Measurements from ENCODE around the gene FES. TPM values are rescaled to one million over a fixed set of nuclear protein-coding genes. Genes with fewer than 3 reads are reported as not detected.
"Not testable (repeated sequence)": the region's sequence is repeated elsewhere in the genome, so short reads cannot be mapped to it uniquely, and the experiment has no call there.

The FES gene
- total RNA-seq, 1 experiment from 2014 or later = 6.7 TPM

- not testable (repeated sequence) for H3K9ac ChIP-seq (ENCODE audit: extremely low read depth, insufficient read length, low read length); H4K5ac ChIP-seq (ENCODE audit: insufficient read length, low read depth, low read length); H4K20me1 ChIP-seq (ENCODE audit: control insufficient read depth, insufficient read depth, insufficient read length); H2BK5ac ChIP-seq (ENCODE audit: insufficient read length, low read length); H2BK20ac ChIP-seq (ENCODE audit: low read depth, low read length, poor library complexity, severe bottlenecking); H3K79me1 ChIP-seq (ENCODE audit: insufficient read depth, low read depth, low read length, poor library complexity, severe bottlenecking); H4K8ac ChIP-seq (replicated peaks; ENCODE audit: insufficient read length, low read depth, low read length); H3K4me2 ChIP-seq (ENCODE audit: insufficient read depth, insufficient read length, low read length); H2BK12ac ChIP-seq (ENCODE audit: insufficient read length, low read depth, low read length); H3K9me3 Mint-ChIP-seq; H3K18ac ChIP-seq (ENCODE audit: insufficient read length, low read depth, low read length); H3K23ac ChIP-seq (ENCODE audit: insufficient read length, low read depth, low read length); H2BK15ac ChIP-seq (ENCODE audit: low read depth, low read length); H2AFZ ChIP-seq (ENCODE audit: low read length); H3T11ph ChIP-seq (ENCODE audit: low read length); H3K36me3 Mint-ChIP-seq (ENCODE audit: insufficient read depth in 1 of 3, low read depth in 3 of 3); H3K27me3 Mint-ChIP-seq (ENCODE audit: low read depth); H4K91ac ChIP-seq (ENCODE audit: insufficient read length, low read depth, low read length); H3K9me3 ChIP-seq (ENCODE audit: control insufficient read depth, low read depth, low read length); H3K4me1 ChIP-seq (ENCODE audit: insufficient read depth, low read length); H3K23me2 ChIP-seq (ENCODE audit: insufficient read length, low read depth, low read length, poor library complexity, severe bottlenecking); H3K4ac ChIP-seq (ENCODE audit: low read depth, low read length); DNase-seq; H3K4me3 Mint-ChIP-seq; H3K27ac Mint-ChIP-seq; H3K79me2 ChIP-seq (ENCODE audit: insufficient read depth, low read length); H3K27me3 ChIP-seq (ENCODE audit: insufficient read depth, low read length); H3K27ac ChIP-seq (ENCODE audit: insufficient read length, low read depth, low read length); H2BK120ac ChIP-seq (ENCODE audit: low read depth, low read length, poor library complexity, severe bottlenecking); H2AK5ac ChIP-seq (ENCODE audit: insufficient read length, low read length); H3K14ac ChIP-seq (ENCODE audit: insufficient read depth, low read length); H3K56ac ChIP-seq (ENCODE audit: insufficient read length, low read depth, low read length)
- peaks cover 13 to 14% of the 10 kb centered on the region in 2 experiments for H3K4me1 Mint-ChIP-seq
- no CpG with 5 or more reads among the region's 7 CpGs for WGBS (ENCODE audit: extremely low coverage, insufficient read length, low lambda C conversion rate)
Measured at GRCh38 chr15:90928106-90928505, 43.8 kb downstream of the FES start.

All from H9 (cell line).